Tibial nerve (tissue), 4 donors: ENCODE measurements around the gene EDA.

ENCODE experiments used
- CTCF ChIP-seq, 5 experiments: fragments of 200-600 bp in 3 of 5; fragments of 450-650 bp in 2 of 5; sonication (generic) in 3 of 5; IDR thresholded peaks; one replicate each; pipeline ENCODE4 v1.5.1; 2016 to 2019; ENCODE audit warnings: antibody characterized with exemption in 5 of 5, mild to moderate bottlenecking in 3 of 5, moderate library complexity in 2 of 5
- EP300 ChIP-seq, 2 donors: sonication (generic); formaldehyde crosslinking; IDR thresholded peaks; one replicate each; pipeline ENCODE4 v1.6.1; 2017; ENCODE audit warnings: antibody characterized with exemption in 2 of 2, mild to moderate bottlenecking in 1 of 2
- POLR2A ChIP-seq, 2 donors: fragments of 450-650 bp; IDR thresholded peaks; one replicate each; pipeline ENCODE4 v1.6.1; 2017; ENCODE audit warnings: antibody characterized with exemption in 2 of 2, mild to moderate bottlenecking in 2 of 2, moderate library complexity in 2 of 2

GRCh38 chrX:70079870-70080269 is 464.0 kb downstream of the EDA start:
- TF ChIP-seq CTCF (IDR thresholded peaks at IDR 0.05) (no peak), EP300 (IDR thresholded peaks at IDR 0.05) (no peak), POLR2A (IDR thresholded peaks at IDR 0.05) (no peak)
